MM.1S (cell line): Measurements from ENCODE around the gene RPS6KA4.
"Not testable (repeated sequence)": the region's sequence is repeated elsewhere in the genome, so short reads cannot be mapped to it uniquely, and the experiment has no call there.

Source experiments
- DNase-seq: peaks from one replicate; pipeline ENCODE4 v3.0.0-alpha.2; 2015
- H2AFZ ChIP-seq: fragments of 300-600 bp; sonication (generic); 2 replicates; pipeline ENCODE4 v1.6.0; 2016; ENCODE audit warnings: antibody characterized with exemption, low read length
- H3F3A ChIP-seq: fragments of 300-600 bp; sonication (generic); 2 replicates; pipeline ENCODE4 v1.6.1; 2016; ENCODE audit warnings: mild to moderate bottlenecking, antibody characterized with exemption, low read length, moderate library complexity, mixed read lengths; ENCODE audit not compliant: insufficient read depth
- H3K27ac ChIP-seq: fragments of 300-600 bp; sonication (generic); 2 replicates; pipeline ENCODE4 v1.5.1; 2016; ENCODE audit warnings: mild to moderate bottlenecking, low read length
- H3K27me3 ChIP-seq: fragments of 300-600 bp; sonication (generic); replicated peaks from 2 replicates; pipeline ENCODE4 v1.6.0; 2016; ENCODE audit warnings: low read length; ENCODE audit not compliant: insufficient read depth
- H3K36me3 ChIP-seq: fragments of 300-600 bp; sonication (generic); replicated peaks from 2 replicates; pipeline ENCODE4 v1.6.1; 2016; ENCODE audit warnings: mild to moderate bottlenecking, low read length, mixed read lengths; ENCODE audit not compliant: insufficient read depth
- H3K4me1 ChIP-seq: fragments of 300-600 bp; sonication (generic); 2 replicates; pipeline ENCODE4 v1.6.1; 2016; ENCODE audit warnings: low read length, mixed read lengths
- H3K4me2 ChIP-seq: fragments of 300-600 bp; sonication (generic); 2 replicates; pipeline ENCODE4 v1.6.0; 2016; ENCODE audit warnings: low read depth, low read length
- H3K4me3 ChIP-seq: fragments of 300-600 bp; sonication (generic); 2 replicates; pipeline ENCODE4 v1.5.1; 2016; ENCODE audit warnings: low read length, mixed read lengths
- H3K79me2 ChIP-seq: fragments of 300-600 bp; sonication (generic); 2 replicates; pipeline ENCODE4 v1.6.1; 2016; ENCODE audit warnings: mixed run types, low read length, mixed read lengths
- H3K9ac ChIP-seq: fragments of 300-600 bp; sonication (generic); 2 replicates; pipeline ENCODE4 v1.6.1; 2016; ENCODE audit warnings: low read length, mixed read lengths
- H3K9me2 ChIP-seq: fragments of 300-600 bp; sonication (generic); replicated peaks from 2 replicates; pipeline ENCODE4 v1.6.1; 2016; ENCODE audit warnings: mild to moderate bottlenecking, low read length, mixed read lengths; ENCODE audit not compliant: insufficient read depth
- H3K9me3 ChIP-seq: fragments of 300-600 bp; sonication (generic); replicated peaks from 2 replicates; pipeline ENCODE4 v1.6.1; 2016; ENCODE audit warnings: mild to moderate bottlenecking, low read length, mixed read lengths; ENCODE audit not compliant: insufficient read depth
- H4K20me1 ChIP-seq: fragments of 300-600 bp; sonication (generic); 2 replicates; pipeline ENCODE4 v1.6.1; 2016; ENCODE audit warnings: mild to moderate bottlenecking, low read length, moderate library complexity, mixed read lengths; ENCODE audit not compliant: insufficient read depth
- CTCF ChIP-seq: fragments of 300-600 bp; sonication (generic); IDR thresholded peaks from 2 replicates; pipeline ENCODE4 v1.5.1; 2016; ENCODE audit warnings: antibody characterized with exemption, low read length, mixed read lengths
- EZH2 ChIP-seq: fragments of 300-600 bp; sonication (generic); optimal IDR thresholded peaks from 2 replicates; pipeline ENCODE3; 2017; ENCODE audit warnings: low read depth, mild to moderate bottlenecking, antibody characterized with exemption, low read length, mixed read lengths
- EZH2phosphoT487 ChIP-seq: fragments of 300-600 bp; sonication (generic); IDR thresholded peaks from 2 replicates; pipeline ENCODE4 v1.6.1; 2018; ENCODE audit warnings: antibody characterized with exemption, low read length

RPS6KA4 gene

GRCh38 chr11:64314146-64314804 is 44.7 kb upstream of the RPS6KA4 start:
- no peak overlapping the region for H3K27ac ChIP-seq
- no peak for TF ChIP-seq EZH2
- TF ChIP-seq EZH2phosphoT487 = no peak
- peak; percentile 16; the same call in 1 of the 2 replicates for TF ChIP-seq CTCF
- peaks cover 38% of the 10 kb centered on the region for H3F3A ChIP-seq
- H3K9ac ChIP-seq = no peak overlapping the region
- H3K9me2 ChIP-seq = no peaks in the 10 kb centered on the region
- DNase-seq = no peak
- H3K4me3 ChIP-seq = no peak overlapping the region
- H3K4me1 ChIP-seq = peaks cover 5% of the 10 kb centered on the region
- no peak overlapping the region for H3K4me2 ChIP-seq
- no peaks in the 10 kb centered on the region for H4K20me1 ChIP-seq
- no peaks in the 10 kb centered on the region for H3K27me3 ChIP-seq
- no peak overlapping the region for H2AFZ ChIP-seq
- peaks cover 73% of the 10 kb centered on the region for H3K79me2 ChIP-seq
- no peaks in the 10 kb centered on the region for H3K36me3 ChIP-seq
- H3K9me3 ChIP-seq = no peaks in the 10 kb centered on the region

- no peaks in the 10 kb centered on the region for H3K27me3 ChIP-seq
- H3K4me1 ChIP-seq = peaks cover 6% of the 10 kb centered on the region
- H2AFZ ChIP-seq = no peak overlapping the region
- no peak overlapping the region for H3K27ac ChIP-seq
- DNase-seq = no peak
- H3F3A ChIP-seq = peaks cover 39% of the 10 kb centered on the region
- no peak overlapping the region for H3K4me3 ChIP-seq
- H3K4me2 ChIP-seq = peak overlapping the region; percentile 21; the same call in 1 of the 2 replicates
- no peaks in the 10 kb centered on the region for H3K36me3 ChIP-seq
- H3K9me3 ChIP-seq = no peaks in the 10 kb centered on the region
- H3K9ac ChIP-seq = no peak overlapping the region
- TF ChIP-seq EZH2phosphoT487 = no peak
- no peak for TF ChIP-seq EZH2
- no peaks in the 10 kb centered on the region for H4K20me1 ChIP-seq
- peaks cover 70% of the 10 kb centered on the region for H3K79me2 ChIP-seq
- no peaks in the 10 kb centered on the region for H3K9me2 ChIP-seq
Measured at GRCh38 chr11:64314805-64315561, 44.0 kb upstream of the RPS6KA4 start.

GRCh38 chr11:64315667-64316526 is 43.1 kb upstream of the RPS6KA4 start:
- Histone ChIP-seq H3K4me3 (peak overlapping the region; percentile 78), H3K9ac (peak overlapping the region; percentile 92; the same call in 1 of the 2 replicates), H3K27ac (peak overlapping the region; percentile 100; the same call in 1 of the 2 replicates), H3F3A (peaks cover 39% of the 10 kb centered on the region), H3K79me2 (peaks cover 64% of the 10 kb centered on the region), H3K4me2 (peak overlapping the region; percentile 42)
- H3K36me3 ChIP-seq, DNase-seq, H3K27me3 ChIP-seq, H3K9me2 ChIP-seq, H3K9me3 ChIP-seq, H3K4me1 ChIP-seq, H2AFZ ChIP-seq, H4K20me1 ChIP-seq: not testable (repeated sequence)

GRCh38 chr11:64316672-64317324 is 42.2 kb upstream of the RPS6KA4 start:
- no peak for TF ChIP-seq EZH2phosphoT487
- peak; percentile 41 for TF ChIP-seq CTCF
- no peak for TF ChIP-seq EZH2

More at GRCh38 chr11:64316672-64317324, 42.2 kb upstream of the RPS6KA4 start:
- Histone ChIP-seq H3F3A (peaks cover 39% of the 10 kb centered on the region), H3K4me3 (peak overlapping the region; percentile 78), H3K27ac (peak overlapping the region; percentile 100), H3K4me2 (peak overlapping the region; percentile 42), H3K79me2 (peaks cover 56% of the 10 kb centered on the region), H3K27me3 (no peaks in the 10 kb centered on the region), H4K20me1 (no peaks in the 10 kb centered on the region), H3K9ac (peak overlapping the region; percentile 92), H3K9me3 (no peaks in the 10 kb centered on the region), H3K9me2 (no peaks in the 10 kb centered on the region), H3K36me3 (no peaks in the 10 kb centered on the region), H2AFZ (peak overlapping the region; percentile 2), H3K4me1 (peaks cover 6% of the 10 kb centered on the region)
- DNase-seq = peak; percentile 74
